Mucosa of rectum (tissue), 2 donors: ENCODE results near the gene BTBD16.

Source experiments
- H3K27ac ChIP-seq, 2 donors: one replicate each; pipeline ENCODE4 v1.7.0; 2013; ENCODE audit warnings: inconsistent platforms in 2 of 2, low read depth in 2 of 2, low read length in 2 of 2
- H3K27me3 ChIP-seq, 2 donors: one replicate each; pipeline ENCODE4 v1.7.0; 2013; ENCODE audit warnings: low read length in 2 of 2; ENCODE audit not compliant: control insufficient read depth in 2 of 2, insufficient read depth in 2 of 2
- H3K36me3 ChIP-seq, 2 donors: one replicate each; pipeline ENCODE4 v1.7.0; 2013; ENCODE audit warnings: low read length in 2 of 2; ENCODE audit not compliant: control insufficient read depth in 2 of 2, insufficient read depth in 2 of 2
- H3K4me1 ChIP-seq, 2 donors: one replicate each; pipeline ENCODE4 v1.7.0; 2013; ENCODE audit warnings: low read length in 2 of 2, mild to moderate bottlenecking in 1 of 2; ENCODE audit not compliant: control insufficient read depth in 2 of 2, insufficient read depth in 2 of 2
- H3K4me3 ChIP-seq, 2 donors: one replicate each; pipeline ENCODE4 v1.7.0; 2013; ENCODE audit warnings: low read length in 2 of 2
- H3K9ac ChIP-seq, 2 donors: one replicate each; pipeline ENCODE4 v1.7.0; 2013; ENCODE audit warnings: low read length in 2 of 2, low read depth in 1 of 2, mild to moderate bottlenecking in 1 of 2
- H3K9me3 ChIP-seq, 2 donors: one replicate each; pipeline ENCODE4 v1.7.0; 2013; ENCODE audit warnings: low read length in 2 of 2; ENCODE audit not compliant: control insufficient read depth in 2 of 2
- donor health status: healthy.
- donor health status: Normal muscosa, but diverticular disease.

The BTBD16 gene

DNA sequence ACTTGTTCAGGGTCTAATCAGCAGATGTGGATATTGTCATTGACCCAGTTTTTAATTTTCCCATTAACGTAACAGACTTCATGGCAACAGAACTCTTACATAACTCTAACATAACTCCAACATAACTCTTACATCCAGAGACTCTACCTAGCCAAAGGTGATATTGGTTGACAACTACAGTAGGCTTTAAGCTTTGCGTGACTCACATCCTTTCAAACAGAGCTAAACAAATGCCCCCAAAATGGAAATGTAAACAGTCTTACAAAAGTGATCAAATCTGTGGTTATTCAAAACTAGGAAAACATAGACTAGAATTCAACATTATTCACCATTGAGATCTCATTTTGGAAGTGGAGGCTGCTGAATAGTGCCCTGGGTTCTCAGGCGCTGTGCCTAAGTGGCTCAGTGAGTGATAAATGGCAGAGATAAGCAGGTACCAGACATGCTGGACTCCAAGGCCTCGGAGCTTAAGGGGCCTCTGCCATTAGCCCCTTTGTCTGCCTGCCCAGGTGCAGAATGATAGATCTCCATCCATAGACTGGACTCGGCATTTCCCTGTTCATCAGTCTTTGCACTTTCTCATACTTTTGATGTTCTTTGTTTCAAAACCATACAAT lies 34.3 kb upstream of the BTBD16 start:
- H3K9ac ChIP-seq: no peak overlapping the region
- H3K27me3 ChIP-seq: no peaks in the 10 kb centered on the region

DNA sequence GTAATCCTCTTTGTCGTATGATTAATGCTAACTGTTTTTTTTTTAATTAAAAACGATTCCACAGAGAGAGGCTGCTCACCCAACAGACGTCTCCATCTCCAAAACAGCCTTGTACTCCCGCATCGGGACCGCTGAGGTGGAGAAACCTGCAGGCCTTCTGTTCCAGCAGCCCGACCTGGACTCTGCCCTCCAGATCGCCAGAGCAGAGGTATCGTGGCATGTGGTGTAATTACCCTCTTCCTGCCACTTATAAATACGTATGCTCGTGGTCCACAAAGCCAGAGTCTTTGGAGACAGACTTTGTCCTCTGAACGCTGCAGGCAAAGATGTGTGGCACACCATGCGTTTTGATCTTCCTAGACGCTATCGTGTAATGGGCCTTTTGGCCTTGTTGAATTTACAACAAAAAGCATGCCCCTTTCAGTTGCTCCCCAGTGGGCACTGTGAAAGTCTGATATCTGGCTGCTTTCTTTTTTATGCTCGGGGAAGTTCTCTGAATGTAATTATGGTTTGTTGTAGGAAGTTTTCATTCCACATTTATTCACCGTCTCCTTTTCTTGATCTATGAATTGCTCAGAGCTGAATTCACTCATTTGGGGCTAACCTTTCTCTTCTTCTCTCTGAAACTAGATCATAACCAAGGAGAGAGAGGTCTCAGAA lies 33.6 kb upstream of the BTBD16 start:
- no peaks in the 10 kb centered on the region for H3K4me1 ChIP-seq
- H3K27ac ChIP-seq: no peak overlapping the region
- H3K36me3 ChIP-seq: peaks cover 24 to 35% of the 10 kb centered on the region in 2 donors
- no peak overlapping the region for H3K9ac ChIP-seq
- H3K4me3 ChIP-seq: no peak overlapping the region
- H3K27me3 ChIP-seq: no peaks in the 10 kb centered on the region
- H3K9me3 ChIP-seq: no peaks in the 10 kb centered on the region

More for the DNA sequence above, 34.3 kb upstream of the BTBD16 start:
- H3K9me3 ChIP-seq: no peaks in the 10 kb centered on the region
- peaks cover 19 to 32% of the 10 kb centered on the region in 2 donors for H3K36me3 ChIP-seq
- no peak overlapping the region for H3K4me3 ChIP-seq
- H3K4me1 ChIP-seq: no peaks in the 10 kb centered on the region
- no peak overlapping the region for H3K27ac ChIP-seq

DNA sequence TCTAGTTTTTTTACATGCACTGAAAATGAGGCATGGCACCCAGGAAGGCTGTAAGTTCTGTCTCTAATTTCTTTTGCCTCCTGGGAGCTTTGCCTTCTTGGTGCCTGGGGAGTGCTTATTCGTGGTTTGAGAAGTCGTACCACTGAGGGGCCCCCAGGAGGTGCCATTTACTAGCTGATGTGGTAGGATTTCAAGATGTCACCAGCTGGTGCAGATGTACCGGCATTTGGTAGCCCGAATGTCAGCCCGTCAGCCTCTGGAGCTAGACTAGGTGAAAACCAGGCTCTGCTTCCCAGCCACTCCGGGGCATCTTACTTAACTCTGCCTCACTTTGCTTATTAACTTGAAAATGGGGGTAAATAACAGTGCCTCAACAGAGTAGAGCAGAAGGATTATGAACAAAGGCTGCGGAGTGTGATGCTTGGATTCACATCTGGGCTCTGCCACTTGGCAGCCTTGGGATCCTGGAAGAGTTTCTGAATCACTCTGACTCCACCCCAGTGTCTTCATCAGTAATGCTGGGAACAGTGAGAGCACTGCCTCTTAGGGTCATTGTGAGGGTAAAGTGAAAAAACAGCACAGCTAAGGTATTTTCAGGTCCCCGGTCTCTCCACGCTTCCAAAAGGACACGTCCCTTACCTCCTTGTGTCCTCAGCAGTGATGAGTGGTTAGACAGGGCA lies 31.4 kb upstream of the BTBD16 start:
- no peak overlapping the region for H3K9ac ChIP-seq
- no peaks in the 10 kb centered on the region for H3K9me3 ChIP-seq
- no peaks in the 10 kb centered on the region for H3K4me1 ChIP-seq
- H3K27me3 ChIP-seq: no peaks in the 10 kb centered on the region
- peaks cover 24 to 48% of the 10 kb centered on the region in 2 donors for H3K36me3 ChIP-seq
- H3K27ac ChIP-seq: no peak overlapping the region
- H3K4me3 ChIP-seq: no peak overlapping the region

DNA sequence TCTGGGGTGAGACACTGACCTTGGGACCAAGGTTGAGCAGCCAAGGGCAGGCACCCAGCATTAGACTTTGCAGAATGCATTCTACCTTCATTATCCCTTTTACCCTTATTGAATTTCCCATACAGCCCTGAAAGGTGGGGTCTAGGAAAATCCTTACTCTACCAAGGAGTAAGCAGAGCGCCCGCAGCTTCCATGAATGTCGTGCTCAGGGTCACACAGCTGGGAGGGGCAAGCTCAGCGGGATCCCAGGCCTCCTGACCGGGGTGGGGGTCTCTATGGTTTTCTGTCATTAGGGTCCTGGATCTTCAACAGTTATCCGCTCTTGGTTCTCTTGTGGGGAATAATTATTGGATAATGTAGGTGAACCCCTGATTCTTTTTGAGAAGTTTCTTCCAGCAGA lies 30.7 kb upstream of the BTBD16 start:
- H3K4me3 ChIP-seq: no peak overlapping the region
- no peaks in the 10 kb centered on the region for H3K27me3 ChIP-seq
- no peaks in the 10 kb centered on the region for H3K4me1 ChIP-seq
- H3K27ac ChIP-seq: no peak overlapping the region
- no peaks in the 10 kb centered on the region for H3K9me3 ChIP-seq
- H3K9ac ChIP-seq: no peak overlapping the region
- H3K36me3 ChIP-seq: peaks cover 27 to 52% of the 10 kb centered on the region in 2 donors

DNA sequence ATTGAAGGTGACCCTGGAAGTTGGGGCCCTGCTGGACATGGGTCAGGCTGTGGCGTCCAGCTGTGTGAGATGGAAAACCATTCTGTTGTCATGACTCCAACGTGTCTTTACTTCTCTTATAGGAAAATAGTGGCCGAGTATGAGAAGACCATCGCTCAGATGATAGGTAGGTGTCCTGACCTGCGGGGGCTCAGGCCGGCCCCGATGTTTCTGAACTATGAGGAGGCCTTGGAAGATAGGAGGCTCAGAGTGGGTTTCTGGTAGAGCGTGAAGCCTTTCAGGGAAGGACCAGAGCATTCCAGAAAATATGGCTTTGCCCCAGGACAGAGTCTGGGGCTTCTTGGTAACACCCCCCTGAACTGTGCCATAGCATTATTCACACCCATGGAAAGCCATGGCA lies 29.3 kb upstream of the BTBD16 start:
- H3K4me1 ChIP-seq: no peaks in the 10 kb centered on the region
- H3K36me3 ChIP-seq: peaks cover 33 to 50% of the 10 kb centered on the region in 2 donors
- H3K9me3 ChIP-seq: no peaks in the 10 kb centered on the region
- no peaks in the 10 kb centered on the region for H3K27me3 ChIP-seq
- no peak overlapping the region for H3K4me3 ChIP-seq
- H3K27ac ChIP-seq: no peak overlapping the region
- no peak overlapping the region for H3K9ac ChIP-seq

DNA sequence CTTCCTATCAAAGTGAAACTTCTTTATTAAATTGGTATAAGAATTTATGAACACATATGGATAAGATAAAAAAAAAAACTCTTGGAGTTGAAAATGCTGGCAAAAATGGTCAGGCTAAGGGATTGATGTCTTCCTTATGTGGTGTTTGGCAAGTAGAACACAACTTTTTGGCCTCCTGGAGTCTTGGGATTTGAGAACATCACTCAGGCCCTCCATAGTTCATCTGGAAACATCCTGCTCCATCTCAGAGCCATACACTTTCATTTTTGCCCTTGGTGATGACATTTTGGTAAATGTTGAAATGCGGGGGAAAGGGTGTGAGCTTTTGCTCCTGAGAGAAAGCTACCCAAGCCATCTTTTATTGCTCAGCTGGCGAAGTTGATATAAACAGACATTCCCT lies 27.5 kb upstream of the BTBD16 start:
- Histone ChIP-seq H3K9me3 (no peaks in the 10 kb centered on the region), H3K27ac (no peak overlapping the region), H3K27me3 (no peaks in the 10 kb centered on the region), H3K4me3 (no peak overlapping the region), H3K4me1 (no peaks in the 10 kb centered on the region), H3K9ac (no peak overlapping the region), H3K36me3 (peaks cover 34 to 51% of the 10 kb centered on the region in 2 donors)

DNA sequence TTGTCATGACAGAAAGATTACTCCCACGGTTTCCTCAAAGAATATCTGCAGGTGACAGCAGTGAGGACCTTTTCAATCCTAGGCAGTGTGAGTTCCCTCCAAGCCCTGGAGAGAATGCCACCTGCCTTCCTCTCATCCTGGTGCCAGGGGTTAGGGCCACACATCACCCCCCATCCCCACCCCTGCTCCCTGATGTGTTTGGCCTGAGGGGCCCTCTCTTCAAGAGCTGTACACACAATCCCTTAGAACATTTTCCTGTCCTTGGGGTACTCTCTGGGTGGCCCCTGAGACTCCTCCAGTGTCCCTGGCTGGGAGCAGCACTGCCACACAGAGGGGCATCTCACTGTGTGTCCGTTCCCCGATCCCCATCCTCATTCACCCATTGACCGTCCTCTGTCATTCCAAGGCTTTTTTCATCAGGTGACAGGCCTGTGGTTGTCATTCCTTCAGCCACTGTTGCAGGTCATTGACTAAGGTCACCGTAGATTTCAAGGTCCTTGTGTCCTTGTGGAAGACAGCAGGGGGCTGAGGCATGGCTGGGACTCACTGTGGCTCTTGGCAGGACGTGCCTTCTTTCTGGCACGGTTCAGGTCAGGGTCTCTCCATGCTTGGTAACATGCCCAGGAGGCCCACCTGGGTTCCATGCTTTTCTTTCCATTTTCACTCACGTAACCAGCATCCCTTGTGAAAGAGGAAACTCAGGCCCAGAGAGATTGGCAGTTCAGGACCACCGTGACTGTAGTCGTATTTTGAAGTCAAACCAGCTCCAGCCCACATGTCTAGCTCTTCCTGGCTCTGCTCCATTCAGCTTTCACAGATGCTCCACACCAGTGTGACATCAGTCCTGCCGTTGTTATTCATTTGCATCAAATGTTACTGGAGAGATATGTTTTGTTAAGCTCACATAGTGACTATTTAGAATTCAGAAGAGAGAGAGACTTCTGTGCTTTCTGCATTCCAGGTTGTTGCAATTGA lies 26.8 kb upstream of the BTBD16 start:
- no peaks in the 10 kb centered on the region for H3K9me3 ChIP-seq
- H3K4me1 ChIP-seq: no peaks in the 10 kb centered on the region
- no peak overlapping the region for H3K4me3 ChIP-seq
- no peaks in the 10 kb centered on the region for H3K27me3 ChIP-seq
- H3K9ac ChIP-seq: no peak overlapping the region
- H3K36me3 ChIP-seq: peaks cover 41 to 55% of the 10 kb centered on the region in 2 donors
- H3K27ac ChIP-seq: no peak overlapping the region

DNA sequence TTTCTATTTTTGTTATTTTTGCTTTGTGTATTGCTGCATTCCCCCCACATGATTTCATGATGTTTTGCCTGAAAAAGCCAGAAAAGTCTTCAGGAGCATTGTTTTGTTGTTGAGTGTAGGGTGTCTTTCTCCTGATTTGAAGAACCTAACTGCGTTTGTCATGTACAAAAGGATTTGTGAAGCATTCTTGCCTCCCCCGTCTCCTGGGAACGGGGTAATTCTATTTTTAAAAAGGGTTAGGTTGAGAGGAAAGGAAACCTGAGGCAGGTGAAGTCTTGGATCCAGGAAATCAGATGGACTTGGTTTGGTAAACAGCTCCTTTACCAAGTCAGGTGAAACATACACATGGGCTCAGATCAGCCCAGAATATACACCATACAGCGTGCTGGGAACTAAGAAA lies 26.0 kb upstream of the BTBD16 start:
- H3K27ac ChIP-seq: no peak overlapping the region
- H3K27me3 ChIP-seq: no peaks in the 10 kb centered on the region
- peaks cover 45 to 51% of the 10 kb centered on the region in 2 donors for H3K36me3 ChIP-seq
- H3K4me1 ChIP-seq: no peaks in the 10 kb centered on the region
- H3K9ac ChIP-seq: no peak overlapping the region
- H3K9me3 ChIP-seq: no peaks in the 10 kb centered on the region
- no peak overlapping the region for H3K4me3 ChIP-seq

DNA sequence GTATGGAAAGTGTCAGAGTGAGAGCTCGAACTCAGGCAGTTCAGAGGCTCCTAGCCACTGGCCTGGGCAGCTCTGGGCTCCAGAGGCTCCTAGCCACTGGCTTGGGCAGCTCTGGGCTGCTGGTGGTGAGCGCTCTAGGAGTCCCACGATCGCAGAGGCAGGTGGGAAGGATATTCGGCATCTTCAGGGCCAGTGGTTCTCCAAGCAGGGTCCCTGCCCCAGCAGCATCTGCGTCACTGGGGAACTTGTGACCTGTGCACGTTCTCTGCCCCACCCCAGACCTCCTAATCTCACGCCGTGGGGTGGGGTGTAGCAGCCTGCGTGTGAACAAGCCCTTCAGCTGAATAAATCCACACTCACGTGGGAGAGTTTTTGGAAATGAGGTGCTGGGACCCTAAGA lies 25.2 kb upstream of the BTBD16 start:
- peaks cover 47% of the 10 kb centered on the region in 2 donors for H3K36me3 ChIP-seq

More for the DNA sequence above, 25.2 kb upstream of the BTBD16 start:
- Histone ChIP-seq H3K4me1 (no peaks in the 10 kb centered on the region), H3K9me3 (no peaks in the 10 kb centered on the region), H3K9ac (no peak overlapping the region), H3K27me3 (no peaks in the 10 kb centered on the region), H3K4me3 (no peak overlapping the region), H3K27ac (no peak overlapping the region)
